SK-N-SH treated with all-trans-retinoic acid at 6 μM for 48 hours (cell line): ENCODE results near the gene TSPYL4.
A peak's percentile ranks its signal among the peaks of the same experiment; 100 is the strongest.

Source experiments
- ATAC-seq: fragments of 200-7000 bp; cut with Tn5 transposase; 3 replicates; pipeline ENCODE4 v1.9.1; 2020; ENCODE audit warnings: mild to moderate bottlenecking, moderate library complexity
- ARNTL ChIP-seq: fragments of 450-650 bp; formaldehyde crosslinking; IDR thresholded peaks from 2 replicates; pipeline ENCODE4 v1.5.0; 2020; ENCODE audit warnings: low read depth, mild to moderate bottlenecking, moderate library complexity, borderline replicate concordance
- BACH2 ChIP-seq: fragments of 250-450 bp; sonication (Bioruptor Pico); IDR thresholded peaks from 2 replicates; pipeline ENCODE4 v1.9.0; 2021; ENCODE audit warnings: mild to moderate bottlenecking, borderline replicate concordance
- CSDC2 ChIP-seq: fragments of 250-450 bp; sonication (Bioruptor Pico); IDR thresholded peaks from 2 replicates; pipeline ENCODE4 v1.5.0; 2020; ENCODE audit warnings: mild to moderate bottlenecking, moderate library complexity
- ESRRG ChIP-seq: fragments of 250-450 bp; sonication (Bioruptor Pico); IDR thresholded peaks from 2 replicates; pipeline ENCODE4 v1.6.1; 2021; ENCODE audit warnings: mild to moderate bottlenecking
- GLIS3 ChIP-seq: fragments of 250-450 bp; sonication (Bioruptor Pico); IDR thresholded peaks from 2 replicates; pipeline ENCODE4 v1.5.0; 2020; ENCODE audit warnings: mild to moderate bottlenecking, moderate library complexity
- ISL1 ChIP-seq: fragments of 250-450 bp; sonication (Bioruptor Pico); IDR thresholded peaks from 2 replicates; pipeline ENCODE4 v2.1.2; 2022; ENCODE audit warnings: mild to moderate bottlenecking, moderate library complexity
- OSR1 ChIP-seq: fragments of 250-450 bp; sonication (Bioruptor Pico); IDR thresholded peaks from 2 replicates; pipeline ENCODE4 v1.8.0; 2022; ENCODE audit warnings: moderate library complexity, mild to moderate bottlenecking, inconsistent platforms
- PPARA ChIP-seq: fragments of 250-450 bp; sonication (Bioruptor Pico); IDR thresholded peaks from 2 replicates; pipeline ENCODE4 v1.5.0; 2020; ENCODE audit warnings: mild to moderate bottlenecking, borderline replicate concordance
- RARB ChIP-seq: fragments of 250-450 bp; sonication (Bioruptor Pico); IDR thresholded peaks from 2 replicates; pipeline ENCODE4 v1.8.0; 2021; ENCODE audit warnings: mild to moderate bottlenecking, moderate library complexity
- TCF4 ChIP-seq: fragments of 250-450 bp; sonication (Bioruptor Pico); IDR thresholded peaks from 2 replicates; pipeline ENCODE4 v1.8.0; 2021; ENCODE audit warnings: mild to moderate bottlenecking, moderate library complexity, borderline replicate concordance
- TOX ChIP-seq: fragments of 250-450 bp; sonication (Bioruptor Pico); IDR thresholded peaks from 2 replicates; pipeline ENCODE4 v1.8.0; 2021; ENCODE audit warnings: mild to moderate bottlenecking, moderate library complexity, borderline replicate concordance
- ZC3H10 ChIP-seq: fragments of 250-450 bp; sonication (Bioruptor Pico); IDR thresholded peaks from 2 replicates; pipeline ENCODE4 v1.5.1; 2021; ENCODE audit warnings: mild to moderate bottlenecking, moderate library complexity
- ZFP3 ChIP-seq: fragments of 250-450 bp; sonication (Bioruptor Pico); IDR thresholded peaks from 2 replicates; pipeline ENCODE4 v1.5.0; 2020; ENCODE audit warnings: mild to moderate bottlenecking, moderate library complexity
- ZNF70 ChIP-seq: fragments of 450-650 bp; formaldehyde crosslinking; IDR thresholded peaks from 2 replicates; pipeline ENCODE4 v1.5.0; 2020; ENCODE audit warnings: mild to moderate bottlenecking, moderate library complexity
- ZNF8 ChIP-seq: fragments of 450-650 bp; formaldehyde crosslinking; IDR thresholded peaks from 2 replicates; pipeline ENCODE4 v1.5.0; 2020; ENCODE audit warnings: mild to moderate bottlenecking, moderate library complexity
- TF ChIP-seq, protein P1 (sequence below): fragments of 250-450 bp; sonication (Bioruptor Pico); IDR thresholded peaks from 2 replicates; pipeline ENCODE4 v1.5.1; 2020; ENCODE audit warnings: low read depth, mild to moderate bottlenecking, moderate library complexity
- TF ChIP-seq, protein P2 (sequence below): fragments of 250-450 bp; sonication (Bioruptor Pico); IDR thresholded peaks from 2 replicates; pipeline ENCODE4 v1.5.0; 2020; ENCODE audit warnings: mild to moderate bottlenecking, moderate library complexity
- TF ChIP-seq, protein P3 (sequence below): fragments of 250-450 bp; sonication (Bioruptor Pico); IDR thresholded peaks from 2 replicates; pipeline ENCODE4 v1.5.1; 2021; ENCODE audit warnings: mild to moderate bottlenecking, moderate library complexity
- TF ChIP-seq, protein P4 (sequence below): fragments of 250-450 bp; sonication (Bioruptor Pico); IDR thresholded peaks from 2 replicates; pipeline ENCODE4 v1.8.0; 2021; ENCODE audit warnings: low read depth, mild to moderate bottlenecking, moderate library complexity, borderline replicate concordance

TSPYL4 gene

DNA sequence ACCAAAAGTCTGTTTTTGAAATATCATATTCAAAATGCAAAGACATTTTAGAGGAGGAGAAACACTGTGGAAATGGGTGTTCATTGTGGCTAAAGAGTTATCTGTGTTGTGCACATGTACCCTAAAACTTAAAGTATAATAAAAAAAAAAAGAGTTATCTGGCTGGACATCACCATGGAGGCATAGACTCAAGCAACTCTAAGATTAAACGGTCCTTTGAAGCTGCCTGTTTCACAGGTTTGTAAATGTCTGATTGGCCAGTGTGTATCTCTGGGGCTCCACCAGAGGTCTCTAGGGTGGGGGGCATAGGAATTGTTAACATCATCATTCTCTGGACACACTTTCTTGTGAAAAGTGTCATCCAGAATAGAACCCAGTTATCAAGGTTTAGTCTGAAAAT, 39.2 kb downstream of the TSPYL4 start:
- TF ChIP-seq ZNF70 (CRISPR knock-in tag) (no peak), CSDC2 (CRISPR knock-in tag) (no peak), PPARA (no peak), ESRRG (no peak), ISL1 (CRISPR knock-in tag) (no peak), RARB (no peak), ZC3H10 (CRISPR knock-in tag) (no peak), ZNF8 (CRISPR knock-in tag) (no peak), GLIS3 (no peak), TOX (CRISPR knock-in tag) (no peak)
- TF ChIP-seq, protein P1, sequence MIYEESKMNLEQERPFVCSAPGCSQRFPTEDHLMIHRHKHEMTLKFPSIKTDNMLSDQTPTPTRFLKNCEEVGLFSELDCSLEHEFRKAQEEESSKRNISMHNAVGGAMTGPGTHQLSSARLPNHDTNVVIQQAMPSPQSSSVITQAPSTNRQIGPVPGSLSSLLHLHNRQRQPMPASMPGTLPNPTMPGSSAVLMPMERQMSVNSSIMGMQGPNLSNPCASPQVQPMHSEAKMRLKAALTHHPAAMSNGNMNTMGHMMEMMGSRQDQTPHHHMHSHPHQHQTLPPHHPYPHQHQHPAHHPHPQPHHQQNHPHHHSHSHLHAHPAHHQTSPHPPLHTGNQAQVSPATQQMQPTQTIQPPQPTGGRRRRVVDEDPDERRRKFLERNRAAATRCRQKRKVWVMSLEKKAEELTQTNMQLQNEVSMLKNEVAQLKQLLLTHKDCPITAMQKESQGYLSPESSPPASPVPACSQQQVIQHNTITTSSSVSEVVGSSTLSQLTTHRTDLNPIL (CRISPR knock-in tag), result no peak
- TF ChIP-seq, protein P2, sequence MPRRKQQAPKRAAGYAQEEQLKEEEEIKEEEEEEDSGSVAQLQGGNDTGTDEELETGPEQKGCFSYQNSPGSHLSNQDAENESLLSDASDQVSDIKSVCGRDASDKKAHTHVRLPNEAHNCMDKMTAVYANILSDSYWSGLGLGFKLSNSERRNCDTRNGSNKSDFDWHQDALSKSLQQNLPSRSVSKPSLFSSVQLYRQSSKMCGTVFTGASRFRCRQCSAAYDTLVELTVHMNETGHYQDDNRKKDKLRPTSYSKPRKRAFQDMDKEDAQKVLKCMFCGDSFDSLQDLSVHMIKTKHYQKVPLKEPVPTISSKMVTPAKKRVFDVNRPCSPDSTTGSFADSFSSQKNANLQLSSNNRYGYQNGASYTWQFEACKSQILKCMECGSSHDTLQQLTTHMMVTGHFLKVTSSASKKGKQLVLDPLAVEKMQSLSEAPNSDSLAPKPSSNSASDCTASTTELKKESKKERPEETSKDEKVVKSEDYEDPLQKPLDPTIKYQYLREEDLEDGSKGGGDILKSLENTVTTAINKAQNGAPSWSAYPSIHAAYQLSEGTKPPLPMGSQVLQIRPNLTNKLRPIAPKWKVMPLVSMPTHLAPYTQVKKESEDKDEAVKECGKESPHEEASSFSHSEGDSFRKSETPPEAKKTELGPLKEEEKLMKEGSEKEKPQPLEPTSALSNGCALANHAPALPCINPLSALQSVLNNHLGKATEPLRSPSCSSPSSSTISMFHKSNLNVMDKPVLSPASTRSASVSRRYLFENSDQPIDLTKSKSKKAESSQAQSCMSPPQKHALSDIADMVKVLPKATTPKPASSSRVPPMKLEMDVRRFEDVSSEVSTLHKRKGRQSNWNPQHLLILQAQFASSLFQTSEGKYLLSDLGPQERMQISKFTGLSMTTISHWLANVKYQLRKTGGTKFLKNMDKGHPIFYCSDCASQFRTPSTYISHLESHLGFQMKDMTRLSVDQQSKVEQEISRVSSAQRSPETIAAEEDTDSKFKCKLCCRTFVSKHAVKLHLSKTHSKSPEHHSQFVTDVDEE (CRISPR knock-in tag), result no peak
- ATAC-seq, result no peak

DNA sequence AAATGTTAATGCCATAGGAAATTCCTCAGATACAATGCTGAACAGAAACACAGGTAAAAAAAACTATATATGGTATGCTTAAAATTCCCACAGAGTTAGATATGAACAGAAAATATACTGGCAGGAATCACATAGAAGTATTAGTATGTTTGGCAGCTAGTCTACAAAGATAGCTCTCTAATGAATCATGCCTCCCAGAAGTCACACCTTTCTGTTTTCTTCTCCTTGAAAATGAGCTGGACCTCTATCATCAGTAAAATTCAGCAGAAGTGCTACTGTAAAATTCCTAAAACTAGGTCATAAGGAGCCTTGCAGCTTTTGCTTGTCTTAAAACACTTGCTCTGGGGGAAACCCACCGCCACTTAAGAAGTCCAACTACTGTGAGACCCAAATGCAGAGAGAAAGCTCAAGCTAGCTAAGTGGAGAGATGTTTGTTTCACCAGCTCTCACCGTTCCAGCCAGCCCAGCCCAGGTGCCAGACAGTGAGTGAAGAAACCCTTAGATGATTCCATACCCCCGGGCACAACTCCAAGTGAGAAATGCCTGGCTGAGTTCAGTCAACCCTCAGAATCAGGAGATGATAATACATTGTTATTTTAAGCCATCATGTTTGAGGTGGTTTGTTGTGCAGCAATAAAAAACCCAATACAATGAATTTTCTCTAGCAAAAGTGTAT, 43.0 kb downstream of the TSPYL4 start:
- TF ChIP-seq TCF4 (no peak), ZNF70 (CRISPR knock-in tag) (no peak), BACH2 (no peak), ISL1 (CRISPR knock-in tag) (no peak), GLIS3 (no peak)
- TF ChIP-seq, protein P3, sequence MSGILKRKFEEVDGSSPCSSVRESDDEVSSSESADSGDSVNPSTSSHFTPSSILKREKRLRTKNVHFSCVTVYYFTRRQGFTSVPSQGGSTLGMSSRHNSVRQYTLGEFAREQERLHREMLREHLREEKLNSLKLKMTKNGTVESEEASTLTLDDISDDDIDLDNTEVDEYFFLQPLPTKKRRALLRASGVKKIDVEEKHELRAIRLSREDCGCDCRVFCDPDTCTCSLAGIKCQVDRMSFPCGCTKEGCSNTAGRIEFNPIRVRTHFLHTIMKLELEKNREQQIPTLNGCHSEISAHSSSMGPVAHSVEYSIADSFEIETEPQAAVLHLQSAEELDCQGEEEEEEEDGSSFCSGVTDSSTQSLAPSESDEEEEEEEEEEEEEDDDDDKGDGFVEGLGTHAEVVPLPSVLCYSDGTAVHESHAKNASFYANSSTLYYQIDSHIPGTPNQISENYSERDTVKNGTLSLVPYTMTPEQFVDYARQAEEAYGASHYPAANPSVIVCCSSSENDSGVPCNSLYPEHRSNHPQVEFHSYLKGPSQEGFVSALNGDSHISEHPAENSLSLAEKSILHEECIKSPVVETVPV, result no peak
- TF ChIP-seq, all 23 proteins: peak for 0
- peak; percentile 88 for ATAC-seq

DNA sequence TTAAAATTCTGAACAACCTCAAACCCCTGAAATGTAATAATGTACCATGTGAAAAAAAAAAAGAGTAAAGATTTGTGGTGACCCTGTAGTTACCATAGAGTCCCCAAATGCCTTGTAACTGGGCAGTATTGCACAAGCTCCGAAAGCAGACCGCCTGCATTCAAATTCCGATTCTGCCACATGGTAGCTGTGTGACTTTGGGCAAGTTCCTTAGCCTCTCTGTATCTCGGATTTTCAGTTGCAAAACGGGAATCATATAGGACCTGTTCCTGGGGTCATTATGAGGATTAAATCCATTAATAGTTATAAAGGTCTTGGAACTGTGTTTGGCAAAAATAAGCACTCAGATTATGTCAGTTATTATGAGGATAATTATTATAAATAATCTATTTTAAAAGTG, 43.6 kb downstream of the TSPYL4 start:
- TF ChIP-seq, protein P4, sequence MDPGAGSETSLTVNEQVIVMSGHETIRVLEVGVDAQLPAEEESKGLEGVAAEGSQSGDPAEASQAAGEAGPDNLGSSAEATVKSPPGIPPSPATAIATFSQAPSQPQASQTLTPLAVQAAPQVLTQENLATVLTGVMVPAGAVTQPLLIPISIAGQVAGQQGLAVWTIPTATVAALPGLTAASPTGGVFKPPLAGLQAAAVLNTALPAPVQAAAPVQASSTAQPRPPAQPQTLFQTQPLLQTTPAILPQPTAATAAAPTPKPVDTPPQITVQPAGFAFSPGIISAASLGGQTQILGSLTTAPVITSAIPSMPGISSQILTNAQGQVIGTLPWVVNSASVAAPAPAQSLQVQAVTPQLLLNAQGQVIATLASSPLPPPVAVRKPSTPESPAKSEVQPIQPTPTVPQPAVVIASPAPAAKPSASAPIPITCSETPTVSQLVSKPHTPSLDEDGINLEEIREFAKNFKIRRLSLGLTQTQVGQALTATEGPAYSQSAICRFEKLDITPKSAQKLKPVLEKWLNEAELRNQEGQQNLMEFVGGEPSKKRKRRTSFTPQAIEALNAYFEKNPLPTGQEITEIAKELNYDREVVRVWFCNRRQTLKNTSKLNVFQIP (CRISPR knock-in tag), result no peak
- no peak for TF ChIP-seq ZFP3
- no peak for TF ChIP-seq ESRRG
- TF ChIP-seq CSDC2 (CRISPR knock-in tag), result no peak
- TF ChIP-seq ARNTL (CRISPR knock-in tag), result no peak
- TF ChIP-seq, protein P2 (CRISPR knock-in tag), result no peak
- no peak for TF ChIP-seq OSR1 (CRISPR knock-in tag)
- ATAC-seq, result no peak
